ENCODE results near the gene KCND3.

KCND3 gene

DNA sequence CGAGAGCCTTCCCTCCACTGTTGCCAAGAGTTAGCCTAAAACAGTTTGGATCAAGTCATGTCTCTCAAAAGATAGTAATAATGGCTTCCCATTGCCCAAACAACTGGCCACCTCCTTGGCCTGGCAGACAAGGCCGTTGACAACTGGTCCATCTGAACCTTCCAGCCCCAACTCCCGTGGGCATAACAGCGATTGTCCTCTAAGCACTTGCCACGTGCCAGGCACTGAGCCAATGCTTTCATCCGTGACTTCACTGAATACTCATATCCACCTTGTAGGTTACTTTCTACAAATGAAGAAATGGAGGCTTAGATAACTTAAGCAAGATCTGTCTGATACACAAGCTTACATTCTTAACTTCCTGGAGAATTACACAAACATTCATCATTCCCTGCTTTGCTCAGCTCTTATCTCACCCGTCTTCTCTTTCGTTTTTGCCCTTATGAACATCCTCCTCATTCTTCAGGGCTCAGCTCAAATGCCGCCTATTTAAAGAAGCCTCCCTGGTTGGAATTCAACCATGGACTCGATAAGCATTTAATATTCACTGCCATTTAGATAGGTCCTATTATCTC, 106.4 kb downstream of the KCND3 start:
- no peak for DNase-seq (ENCODE audit: low read depth, low spot score)

DNA sequence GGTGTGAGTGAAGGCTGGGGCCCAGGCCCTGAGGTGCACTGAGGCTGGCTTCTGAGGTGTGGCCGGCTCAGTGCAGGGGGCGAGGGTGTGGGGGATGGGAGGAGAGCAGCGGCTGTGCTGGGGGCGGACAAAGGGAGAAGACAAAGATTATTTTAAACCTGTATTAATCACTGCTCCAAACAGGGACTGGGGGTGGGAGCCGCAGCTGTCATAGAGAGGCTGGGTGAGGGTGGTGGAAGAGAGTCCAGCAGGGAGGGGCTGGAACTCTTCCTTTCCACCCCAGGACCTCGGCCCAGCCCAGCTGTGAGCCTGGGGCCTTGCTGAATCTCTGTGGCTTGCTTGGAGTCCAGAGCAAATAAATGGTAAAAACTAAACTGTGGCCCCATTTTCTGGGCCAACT, 106.9 kb downstream of the KCND3 start:
- no peak for DNase-seq (ENCODE audit: low read depth, low spot score)

DNA sequence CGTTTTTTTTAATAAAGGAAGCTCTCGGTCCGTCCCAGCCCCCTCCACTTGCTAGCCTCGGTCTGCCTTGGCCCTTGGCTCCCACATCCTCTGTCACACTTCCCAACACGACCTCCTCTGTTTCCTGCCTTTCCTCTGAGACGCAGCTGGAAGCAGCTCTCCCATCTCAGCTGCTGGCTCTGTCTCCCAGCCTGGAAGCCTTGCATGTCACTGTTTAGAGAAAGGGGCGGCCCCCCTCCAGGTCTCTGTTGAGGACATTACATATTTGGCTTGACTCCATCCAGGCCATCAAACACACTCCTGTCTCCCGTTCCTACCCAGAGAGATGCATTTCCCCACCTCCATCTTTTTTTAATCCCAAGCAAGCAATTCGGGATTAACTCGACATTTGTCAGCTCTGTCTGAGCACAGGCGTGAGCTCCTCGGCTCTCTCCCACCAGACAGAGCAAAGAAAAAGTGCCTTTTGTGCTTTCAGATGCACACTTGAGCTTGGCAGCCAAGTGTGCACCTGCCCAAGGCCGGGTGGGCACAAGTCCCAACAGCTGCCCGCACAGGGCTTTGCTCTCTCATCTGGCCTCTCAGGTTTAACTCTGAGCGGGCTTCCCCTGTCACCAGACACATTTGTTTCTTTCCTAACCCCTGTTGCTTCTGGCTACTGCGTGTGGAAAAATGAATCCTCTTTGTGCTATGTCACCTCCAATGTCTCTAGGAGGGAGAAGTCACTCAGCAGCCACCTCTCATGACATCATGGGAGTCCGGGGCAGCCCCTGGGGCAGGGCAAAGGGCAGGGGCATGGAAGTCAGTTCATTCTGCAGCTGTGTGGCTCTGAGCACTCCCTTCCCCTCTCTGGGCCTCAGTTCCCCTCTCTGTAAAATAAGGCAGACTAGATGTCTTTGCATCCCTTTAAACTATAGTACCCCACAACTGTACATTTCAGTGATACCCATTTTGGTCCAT, 108.3 kb downstream of the KCND3 start:
- no peak for DNase-seq (ENCODE audit: low read depth, low spot score)

DNA sequence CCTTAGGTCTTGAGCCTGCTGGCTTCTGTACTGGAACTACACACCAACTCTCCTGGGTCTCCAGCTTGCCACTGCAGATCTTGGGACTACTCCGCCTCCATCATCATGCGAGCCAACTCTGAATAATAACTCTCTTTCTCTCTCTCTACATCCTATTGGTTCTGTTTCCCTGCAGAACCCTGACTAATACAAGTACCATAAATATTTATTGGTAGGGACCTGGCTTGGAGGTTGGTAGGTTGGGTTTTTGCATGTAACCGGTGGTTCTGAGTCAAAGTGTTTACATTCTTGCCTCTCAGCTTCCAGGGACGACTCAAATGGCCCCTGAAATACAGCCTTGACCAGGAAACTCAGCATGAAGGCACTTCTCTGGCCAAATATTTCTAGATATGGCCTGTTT, 110.4 kb downstream of the KCND3 start:
- DNase-seq (ENCODE audit: low read depth, low spot score) = no peak

DNA sequence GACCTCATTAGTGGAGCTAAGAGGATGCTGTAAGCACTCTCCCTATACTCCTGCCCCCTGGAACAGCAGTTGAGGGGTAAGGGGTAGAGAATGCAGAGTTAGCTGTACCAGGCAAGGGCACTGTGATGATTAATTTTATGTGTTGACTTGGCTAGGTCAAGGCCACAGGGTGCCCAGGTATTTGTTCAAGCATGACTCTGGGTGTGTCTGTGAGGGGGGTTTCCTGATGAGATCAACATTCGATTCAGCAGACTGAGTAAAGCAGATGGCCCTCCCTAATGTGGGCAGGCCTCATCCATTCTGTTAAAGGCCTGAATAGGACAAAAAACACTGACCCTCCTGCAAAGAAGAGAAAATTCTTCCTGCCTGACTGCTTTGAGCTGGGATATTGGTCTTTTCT, 110.8 kb downstream of the KCND3 start:
- DNase-seq (ENCODE audit: low read depth, low spot score) = no peak

DNA sequence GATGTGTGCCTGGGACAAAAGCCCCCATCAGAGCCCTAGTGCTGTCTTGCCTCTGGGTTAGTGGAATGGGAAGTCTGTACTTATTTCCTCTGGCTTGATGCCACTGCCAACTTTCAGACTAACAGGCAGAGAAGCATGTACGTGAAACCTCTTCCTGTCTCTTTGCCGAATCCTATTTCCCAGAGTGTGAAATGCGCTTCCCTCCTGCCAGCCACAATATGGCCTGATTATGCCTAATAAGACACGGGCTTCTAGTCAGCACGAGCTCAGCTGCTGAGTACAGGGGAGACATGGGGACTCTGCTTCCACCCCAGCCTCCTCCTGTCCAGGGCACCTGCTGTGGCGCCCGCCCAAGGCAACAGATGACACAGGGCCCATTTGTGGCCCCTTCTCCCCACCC, 111.4 kb downstream of the KCND3 start:
- DNase-seq (ENCODE audit: low read depth, low spot score) = no peak

DNA sequence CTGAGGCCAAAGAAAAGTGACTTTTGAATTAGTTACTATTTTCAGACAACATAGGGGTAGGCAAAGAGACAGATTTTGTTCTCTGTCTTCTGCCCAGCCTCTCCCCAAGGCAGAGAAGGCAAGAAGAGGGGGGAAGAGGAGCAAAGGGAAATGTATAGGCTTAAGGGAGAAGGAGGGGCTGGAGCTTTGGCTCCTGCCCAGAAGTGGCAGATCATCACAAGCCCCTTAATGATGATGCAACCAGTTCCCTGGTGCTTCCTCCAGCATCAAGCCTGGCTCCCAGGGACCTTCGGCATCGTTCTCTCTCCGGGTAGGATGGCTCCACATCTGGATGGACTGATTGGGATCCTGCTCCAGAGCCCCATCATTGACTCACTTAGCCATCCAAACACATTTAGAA, 112.8 kb downstream of the KCND3 start:
- DNase-seq (ENCODE audit: low read depth, low spot score) = no peak

DNA sequence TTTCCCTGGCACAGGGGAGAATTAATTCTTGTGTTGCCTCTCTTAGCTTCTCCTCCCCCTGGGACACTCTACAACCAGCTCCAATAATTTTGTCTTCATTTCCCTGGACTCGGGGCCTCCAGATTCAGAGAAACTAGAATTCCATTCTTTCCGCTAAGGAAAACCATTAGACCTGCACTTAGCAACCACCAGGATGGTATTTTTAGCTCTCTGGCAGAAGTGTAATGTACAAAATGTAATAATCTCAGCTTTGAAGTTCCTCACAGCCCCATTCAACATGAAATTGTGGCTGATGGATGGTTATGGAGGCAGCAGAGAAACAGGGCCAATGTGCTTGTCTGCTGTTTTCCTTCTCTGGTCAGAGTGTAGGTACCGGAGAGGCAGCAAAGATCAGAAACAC, 113.8 kb downstream of the KCND3 start:
- DNase-seq (ENCODE audit: low read depth, low spot score) = no peak

DNA sequence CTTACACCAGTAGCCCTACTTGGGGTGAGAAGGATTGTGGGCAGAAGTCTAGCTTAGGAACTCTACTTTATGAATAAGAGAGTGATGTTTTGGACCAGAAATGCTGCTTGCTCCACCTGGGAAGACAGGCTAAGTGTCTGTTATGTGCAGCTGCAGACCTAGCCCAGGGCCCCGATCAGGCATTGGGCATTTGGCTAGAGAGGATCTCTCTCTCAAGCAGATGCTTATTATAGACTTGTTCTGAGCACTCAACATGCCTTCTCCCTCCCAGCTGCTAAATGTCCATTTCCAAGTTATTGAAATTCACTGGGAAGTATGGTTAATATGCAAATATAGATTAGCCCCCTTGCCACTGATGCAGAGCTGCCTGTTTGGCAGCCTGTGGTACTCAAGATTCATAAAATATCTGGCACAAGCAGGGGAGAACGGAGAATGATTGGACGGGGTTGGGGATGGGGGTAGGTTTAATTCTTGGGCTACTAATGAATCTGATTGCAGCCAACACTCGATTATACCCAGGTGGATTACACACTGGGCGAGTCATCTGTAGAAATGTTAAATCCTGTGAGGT, 115.9 kb downstream of the KCND3 start:
- DNase-seq (ENCODE audit: low read depth, low spot score) = no peak

DNA sequence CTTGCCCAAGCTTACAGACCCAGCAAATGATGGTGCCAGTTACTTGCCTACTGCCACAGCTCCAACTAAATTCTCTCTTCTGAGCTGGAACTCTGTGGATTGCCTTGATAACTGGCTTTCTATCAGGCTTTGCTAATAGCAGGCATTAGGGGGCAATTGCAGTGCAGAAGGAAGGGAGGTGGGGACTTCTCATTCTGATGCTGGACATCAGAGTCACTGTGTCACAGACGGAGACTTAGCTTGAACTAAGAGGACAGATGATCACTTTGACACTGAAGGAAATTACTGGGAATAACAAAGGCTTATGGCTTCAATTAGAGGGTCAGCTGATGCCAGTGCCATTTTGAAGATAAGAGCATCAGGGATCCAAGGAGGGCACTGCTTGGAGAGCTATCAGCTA, 119.3 kb downstream of the KCND3 start:
- no peak for DNase-seq (ENCODE audit: low read depth, low spot score)

DNA sequence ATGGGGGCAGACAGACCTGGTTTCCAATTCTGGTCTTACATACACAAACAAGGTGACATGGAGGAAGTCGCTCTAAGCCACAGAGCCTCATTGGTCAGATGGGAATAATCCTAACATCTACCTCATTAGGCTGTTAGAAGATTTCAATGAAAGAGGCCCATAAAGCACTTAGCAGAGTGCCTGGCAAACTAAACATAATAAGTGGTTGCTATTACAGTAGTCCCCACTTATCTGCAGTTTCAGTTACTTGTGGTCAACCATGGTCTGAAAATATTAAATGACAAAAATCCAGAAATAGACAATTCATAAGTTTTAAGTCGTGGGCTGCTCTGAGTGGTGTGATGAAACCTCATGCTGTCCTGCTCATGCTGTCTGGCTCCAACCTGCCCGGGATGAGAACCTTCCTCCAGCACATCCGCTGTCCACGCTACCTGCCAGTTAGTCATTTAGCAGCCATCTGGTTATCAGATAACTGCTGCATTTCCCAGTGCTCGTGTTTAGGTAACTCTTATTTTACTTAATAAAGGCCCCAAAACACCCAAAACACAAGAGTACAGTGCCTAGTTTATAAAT, 121.5 kb downstream of the KCND3 start:
- DNase-seq (ENCODE audit: low read depth, low spot score) = no peak

DNA sequence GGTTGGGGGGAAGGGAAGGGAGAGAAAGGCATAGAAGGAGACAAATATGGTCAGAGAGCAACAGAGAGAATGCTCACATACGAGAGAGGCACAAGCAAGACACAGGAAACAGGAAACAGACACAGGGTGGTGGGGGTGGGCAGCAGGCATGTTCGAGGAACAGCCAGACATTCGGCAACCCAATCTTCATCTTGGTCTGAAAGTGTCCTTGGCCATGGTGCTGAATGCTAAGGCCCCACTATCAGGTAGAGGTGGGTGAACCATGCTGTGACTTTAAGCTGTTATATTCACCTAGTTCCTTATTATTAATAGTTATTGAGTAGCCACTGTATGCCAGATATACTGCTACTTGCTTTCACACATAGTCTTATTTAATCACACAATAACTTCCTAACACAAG, 124.6 kb downstream of the KCND3 start:
- DNase-seq (ENCODE audit: low read depth, low spot score) = no peak

DNA sequence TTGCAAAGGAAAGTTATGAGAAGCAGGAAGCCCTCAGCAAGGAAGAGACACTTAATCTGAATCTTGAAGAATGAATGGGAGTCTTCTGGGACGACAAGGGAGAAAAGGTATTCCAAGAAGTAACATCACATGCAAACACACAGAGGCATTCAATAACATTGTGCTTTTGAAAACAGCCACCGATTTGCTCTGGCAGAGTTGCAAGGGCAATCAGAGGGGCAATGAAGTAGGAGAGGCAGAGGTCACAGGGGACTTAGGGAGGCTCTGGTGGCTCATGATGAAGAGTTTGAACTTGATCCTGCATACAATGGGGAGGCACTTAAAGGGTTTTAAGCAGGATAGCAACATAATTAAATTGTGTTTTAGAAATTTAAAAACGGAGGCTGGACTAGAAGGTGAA, 126.1 kb downstream of the KCND3 start:
- no peak for DNase-seq (ENCODE audit: low read depth, low spot score)

DNA sequence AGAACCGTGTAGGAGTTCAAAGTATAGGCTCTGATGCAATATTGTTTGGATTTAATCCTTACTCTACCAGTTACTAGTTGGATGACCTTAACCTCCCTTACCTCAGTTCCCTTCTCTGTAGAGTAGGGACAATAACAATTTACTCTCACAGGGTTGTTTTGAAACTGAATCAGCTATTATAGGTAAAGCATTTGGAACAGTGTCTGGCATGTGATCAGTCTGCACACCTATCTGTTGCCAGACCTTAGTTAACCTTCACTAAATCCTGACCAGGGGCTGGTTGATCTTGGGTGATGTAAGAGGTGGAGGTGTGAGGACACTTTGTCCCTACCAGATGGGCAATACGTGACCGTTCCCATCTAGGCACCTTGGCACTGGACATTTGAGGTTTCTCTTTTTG, 126.9 kb downstream of the KCND3 start:
- DNase-seq (ENCODE audit: low read depth, low spot score) = no peak

DNA sequence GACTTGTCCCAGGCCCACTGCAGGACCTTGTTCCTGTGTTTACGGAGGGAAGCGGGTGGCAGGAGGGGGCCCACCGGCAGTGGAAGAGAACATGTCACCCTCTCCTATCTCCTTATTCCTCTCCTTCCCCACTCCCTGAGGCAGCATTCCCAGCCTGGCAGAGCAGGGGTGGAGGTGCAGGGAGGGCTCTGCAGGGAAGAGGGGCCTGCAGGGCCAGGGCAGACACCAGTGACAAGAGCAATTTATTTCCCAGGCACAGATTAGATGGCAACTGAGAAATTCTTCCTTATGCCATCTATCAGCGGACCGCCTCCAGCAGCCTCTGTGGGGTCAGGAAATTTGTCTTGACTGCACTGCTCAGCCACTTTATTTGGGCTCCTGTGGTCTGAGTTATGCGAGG, 127.9 kb downstream of the KCND3 start:
- DNase-seq (ENCODE audit: low read depth, low spot score) = no peak

DNA sequence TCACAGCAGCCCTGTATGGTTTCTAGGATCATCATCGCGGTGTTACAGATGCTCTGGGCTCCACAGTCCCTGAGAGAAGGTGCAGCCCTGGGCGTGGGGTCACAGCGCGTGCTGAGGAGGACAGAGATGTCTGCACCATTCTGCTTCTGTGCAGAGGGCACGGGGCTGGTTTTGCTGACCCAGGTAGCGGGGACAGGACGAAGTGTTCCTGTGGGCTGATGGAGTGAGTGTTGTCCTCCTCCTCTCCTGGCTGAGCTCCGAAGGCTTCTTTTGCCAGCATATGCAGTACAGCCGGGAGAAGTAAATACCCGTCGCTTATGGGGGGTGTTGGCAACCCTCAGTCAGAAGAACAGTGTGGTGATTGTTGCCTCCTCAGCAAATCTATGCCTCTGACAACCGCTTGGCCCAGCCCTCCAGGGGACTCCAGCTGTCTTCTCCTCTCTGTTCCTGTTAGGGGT, 132.2 kb downstream of the KCND3 start:
- DNase-seq (ENCODE audit: low read depth, low spot score) = no peak

DNA sequence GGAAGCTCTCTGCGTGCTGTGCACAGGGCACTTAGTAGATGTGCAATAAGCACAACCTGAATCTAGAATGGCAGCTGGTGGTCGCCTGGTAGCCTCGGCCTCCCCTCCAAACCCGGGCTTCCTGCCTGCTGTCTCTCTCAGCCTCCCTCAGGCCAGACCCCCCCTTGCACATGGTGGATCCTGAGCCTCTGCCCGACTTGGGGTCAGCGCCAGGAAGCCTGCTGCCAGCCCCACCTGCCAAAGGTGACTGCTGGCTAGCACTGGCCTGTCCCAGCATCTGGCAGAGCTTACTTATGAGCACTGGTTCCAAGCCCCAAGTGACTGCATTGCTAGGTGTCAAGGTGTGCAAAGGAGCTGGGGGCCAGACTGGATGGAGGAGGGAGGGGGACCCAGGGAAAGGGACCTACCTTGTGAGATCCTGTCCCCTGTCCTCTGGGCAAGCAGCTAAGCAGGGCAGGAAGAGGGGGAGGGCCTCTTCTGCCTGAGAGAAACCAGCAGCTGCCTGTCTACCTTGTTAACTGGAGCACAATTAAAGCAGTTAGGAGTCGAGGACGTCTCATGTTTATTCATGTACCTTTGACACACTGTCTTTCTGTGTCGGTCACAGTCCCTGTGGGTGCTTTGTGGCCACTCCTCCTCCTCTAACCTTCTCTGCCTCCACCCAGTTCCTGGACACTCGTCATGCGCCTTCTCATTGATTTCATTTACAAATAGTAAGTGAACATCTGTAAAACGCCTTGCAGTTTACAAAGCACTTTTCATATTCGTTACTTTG, 132.9 kb downstream of the KCND3 start:
- no peak for DNase-seq (ENCODE audit: low read depth, low spot score)

DNA sequence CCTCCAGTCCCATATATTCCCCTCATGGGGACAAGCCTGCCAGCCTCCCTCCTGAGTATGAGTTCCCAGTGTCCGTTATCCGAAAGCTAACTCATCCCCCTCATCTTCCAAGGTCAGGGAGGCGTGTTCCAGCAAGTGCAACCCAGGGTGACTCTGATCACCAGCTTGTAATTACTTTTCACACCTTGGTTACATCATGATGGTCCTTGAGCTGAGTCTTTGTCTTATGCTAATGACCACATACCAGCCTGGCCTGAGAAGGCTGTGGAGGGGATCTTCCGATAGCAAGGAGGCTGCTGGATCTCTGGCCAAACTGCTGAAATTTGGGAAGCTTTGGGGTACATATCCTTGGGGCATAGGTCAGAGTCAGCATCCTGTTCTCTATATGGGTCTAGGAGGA, 134.2 kb downstream of the KCND3 start:
- no peak for DNase-seq (ENCODE audit: low read depth, low spot score)

DNA sequence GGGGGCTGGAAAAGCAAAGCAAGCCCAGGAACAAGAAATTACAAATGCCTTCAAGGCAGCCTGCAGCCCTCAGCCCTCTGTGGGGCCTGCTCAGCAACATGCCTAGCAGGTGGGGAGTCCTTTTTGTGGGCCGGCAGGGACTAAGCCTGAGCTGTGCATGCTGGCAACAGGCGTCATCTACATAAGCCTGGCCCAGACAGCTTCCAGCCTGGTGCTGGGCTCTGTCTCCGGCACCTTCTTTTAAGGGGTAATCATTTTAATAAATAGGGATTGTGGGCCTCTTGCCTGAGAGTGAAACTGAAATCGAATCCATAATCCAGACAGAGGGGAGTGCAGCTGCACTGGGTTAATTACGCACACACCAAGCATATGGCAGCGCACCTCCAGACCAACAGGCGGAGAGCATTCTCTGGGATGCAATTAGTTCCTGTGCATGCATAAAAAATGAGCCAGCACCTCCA, 137.2 kb downstream of the KCND3 start:
- no peak for DNase-seq (ENCODE audit: low read depth, low spot score)

DNA sequence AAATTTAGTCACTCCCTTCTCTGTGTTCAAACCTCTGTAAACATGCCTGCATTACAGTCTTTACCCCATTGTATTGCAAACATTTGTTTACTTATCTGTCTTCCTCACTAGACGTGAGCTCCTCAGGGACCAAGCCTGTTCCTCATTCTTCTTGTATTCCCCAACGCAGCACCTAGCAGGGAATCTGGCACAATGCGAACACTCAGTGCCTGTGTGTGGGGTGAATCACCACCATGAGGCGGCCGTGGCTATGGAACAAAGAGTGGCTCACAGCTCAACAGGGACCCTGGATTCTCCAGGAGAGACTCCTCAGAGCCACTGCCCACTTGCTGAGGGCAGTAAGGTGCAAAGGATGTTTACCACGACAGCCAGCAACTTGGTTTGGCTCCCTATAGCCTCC, 137.9 kb downstream of the KCND3 start:
- DNase-seq (ENCODE audit: low read depth, low spot score) = no peak

DNA sequence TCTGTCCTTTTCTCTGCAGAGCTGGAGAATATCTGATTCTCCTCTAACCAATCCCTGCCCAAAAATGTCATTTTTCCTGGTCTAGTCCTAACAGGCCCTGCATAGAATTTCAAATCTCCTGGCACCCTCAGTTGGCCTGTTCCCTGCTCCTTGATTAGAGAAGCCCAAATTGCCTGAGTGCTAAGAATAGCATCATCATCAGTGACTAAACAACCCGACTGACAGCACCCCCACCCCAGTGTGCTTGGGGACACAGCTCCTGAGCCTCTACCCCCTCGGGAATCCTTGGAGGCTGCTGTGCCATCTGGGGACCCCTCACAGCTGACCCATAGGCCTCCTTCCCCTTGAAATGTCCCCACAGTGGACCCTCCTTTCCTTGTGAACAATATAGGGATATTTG, 139.4 kb downstream of the KCND3 start:
- no peak for DNase-seq (ENCODE audit: low read depth, low spot score)

All from brain pericyte (primary cell).